Stimulated activated CD4-positive, alpha-beta T cell treated with anti-CD3 and anti-CD28 coated beads, Interleukin-1b, Interleukin-23, amount 100 ng/mL, for 1 hour (primary cell): ENCODE results near the gene GRM8.

ENCODE experiments used
- DNase-seq, 2 donors: peaks; one replicate each; pipeline ENCODE4 v3.0.0-alpha.2; 2020; ENCODE audit warnings: low read depth in 2 of 2

GRM8 gene

DNA sequence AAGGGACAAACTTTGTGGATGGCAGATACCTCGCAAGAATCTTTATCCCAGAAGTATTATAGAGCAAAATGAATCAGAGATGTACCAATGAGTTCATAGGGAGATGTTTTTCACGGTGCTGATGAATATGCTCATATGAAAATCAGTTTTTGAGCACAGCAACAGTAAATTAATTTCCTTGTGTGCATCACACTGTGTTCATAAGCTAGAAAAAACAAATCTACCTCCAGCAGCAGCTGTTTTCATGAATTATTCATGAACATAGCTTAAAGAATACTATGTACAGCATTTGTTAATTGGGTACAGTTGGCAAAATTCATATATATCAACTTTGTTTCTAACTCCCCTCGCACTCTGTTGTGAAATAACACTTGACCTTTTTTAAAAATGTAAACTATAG, 809.8 kb downstream of the GRM8 start:
- DNase-seq = no peak

DNA sequence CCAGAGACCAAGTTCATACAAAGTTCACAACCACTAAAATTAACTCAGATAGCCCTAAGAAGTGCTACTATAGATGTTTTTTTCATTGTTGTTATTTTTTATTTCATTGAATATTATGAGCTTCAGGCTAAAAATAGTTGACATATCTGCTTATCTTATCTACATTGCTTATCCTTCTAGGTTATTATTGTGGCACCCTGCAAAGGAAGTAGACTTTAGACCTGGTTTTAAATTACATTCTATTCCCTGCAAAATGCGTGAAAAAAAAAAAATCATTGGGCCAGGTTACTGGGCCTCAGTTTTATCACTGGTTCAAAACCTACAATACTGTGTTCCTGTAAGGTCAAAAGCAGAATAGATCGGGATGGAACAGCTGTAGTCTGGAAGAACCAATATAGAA, 811.0 kb downstream of the GRM8 start:
- no peak for DNase-seq

DNA sequence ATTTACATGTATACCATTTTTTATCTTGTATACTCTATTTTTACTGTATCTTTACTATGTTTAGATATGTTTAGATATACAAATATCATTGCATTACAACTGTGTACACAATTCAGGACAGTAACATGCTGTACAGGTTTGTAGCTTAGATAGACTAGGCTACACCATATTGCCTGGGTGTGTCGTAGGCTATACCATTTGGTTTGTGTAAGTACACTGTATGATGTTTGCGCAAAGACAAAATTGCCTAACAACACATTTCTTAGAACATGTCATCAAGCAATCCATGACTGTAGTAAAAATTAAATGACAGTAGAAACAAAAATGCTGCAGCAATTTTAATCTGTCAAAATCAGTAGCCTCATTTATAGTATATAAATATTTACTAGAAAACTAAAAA, 812.2 kb downstream of the GRM8 start:
- DNase-seq = no peak

DNA sequence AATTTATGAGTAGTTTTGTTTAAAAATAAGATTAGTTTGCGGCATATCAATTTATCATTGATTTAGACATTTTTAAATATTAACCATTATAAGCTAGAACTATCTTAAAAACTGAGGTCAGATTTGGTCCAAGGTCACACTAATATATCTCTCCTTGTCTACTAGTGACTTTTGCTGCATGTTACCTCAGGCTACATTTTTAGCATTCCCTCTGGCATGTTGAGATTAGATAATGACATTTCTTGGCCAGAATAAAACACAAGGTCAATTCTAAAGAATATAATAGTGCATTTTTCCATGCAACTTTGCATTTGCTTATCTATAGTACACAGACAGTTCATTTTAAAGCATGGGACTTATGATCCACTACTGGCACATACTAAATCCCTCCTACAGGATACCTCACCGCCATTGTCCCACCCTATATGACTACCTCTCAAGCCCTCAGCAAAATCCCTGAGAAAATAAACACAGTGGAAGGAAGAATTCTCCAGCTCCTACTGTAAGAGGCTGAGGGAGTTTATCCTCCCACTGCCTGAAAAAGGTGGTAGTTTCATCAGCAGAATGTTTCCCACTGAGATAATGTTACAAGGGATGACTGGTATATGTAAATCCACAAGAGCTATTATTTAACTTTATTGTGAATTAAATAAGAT, 816.4 kb downstream of the GRM8 start:
- no peak for DNase-seq

DNA sequence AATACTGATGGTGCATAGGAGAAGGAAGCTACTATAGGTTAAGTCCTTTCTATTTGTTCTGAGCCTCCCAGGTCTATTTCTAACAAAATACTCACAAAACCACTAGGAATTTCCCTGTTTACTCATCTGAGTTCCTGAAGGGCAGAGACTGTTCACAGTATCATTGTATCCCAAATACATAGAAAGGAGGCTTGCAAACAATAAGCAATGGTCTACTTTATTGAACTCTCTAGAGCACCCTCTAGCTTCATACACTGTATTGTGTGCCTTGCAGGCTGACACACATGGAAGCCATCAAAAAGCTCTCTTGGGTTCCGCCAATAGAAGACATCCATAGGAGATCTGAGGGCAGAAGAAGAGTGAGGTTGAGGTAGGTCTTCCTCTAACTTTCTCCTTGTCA, 826.1 kb downstream of the GRM8 start:
- no peak for DNase-seq

DNA sequence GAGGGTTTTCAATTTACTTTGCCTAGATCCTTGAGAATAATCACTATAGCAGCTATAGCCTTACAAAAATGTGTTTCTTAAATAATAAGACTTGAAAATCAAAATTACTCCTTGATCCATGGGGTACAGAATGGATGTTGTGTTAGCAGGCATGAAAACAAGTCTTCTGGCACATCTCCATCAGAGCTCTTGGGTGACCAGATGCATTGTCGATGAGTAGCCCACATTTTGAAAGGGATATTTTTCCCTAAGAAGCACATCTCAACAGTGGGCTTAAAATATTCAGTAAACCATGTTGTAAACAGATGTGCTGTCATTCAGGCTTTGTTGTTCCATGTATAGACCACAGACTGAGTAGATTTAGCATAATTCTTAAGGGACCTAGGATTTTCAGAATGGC, 827.8 kb downstream of the GRM8 start:
- no peak for DNase-seq

DNA sequence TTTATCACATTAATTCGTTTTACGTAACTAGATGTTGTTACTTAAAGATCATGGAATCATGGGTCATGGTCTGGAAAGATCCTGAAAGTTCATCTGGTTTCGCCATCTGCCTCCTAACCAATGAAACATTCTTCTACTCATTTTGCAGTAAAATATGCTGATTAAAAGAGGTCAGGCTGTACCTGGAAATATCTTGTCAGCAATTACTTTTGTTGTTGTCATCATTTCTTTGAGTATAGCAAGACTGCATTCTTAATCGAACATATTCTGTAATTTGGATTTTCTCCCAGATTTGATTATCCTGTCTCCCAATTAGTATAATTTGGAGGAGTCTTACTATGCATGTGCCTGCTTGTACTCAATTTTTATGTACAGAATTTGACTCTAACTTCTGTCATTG, 833.7 kb downstream of the GRM8 start:
- DNase-seq = no peak

DNA sequence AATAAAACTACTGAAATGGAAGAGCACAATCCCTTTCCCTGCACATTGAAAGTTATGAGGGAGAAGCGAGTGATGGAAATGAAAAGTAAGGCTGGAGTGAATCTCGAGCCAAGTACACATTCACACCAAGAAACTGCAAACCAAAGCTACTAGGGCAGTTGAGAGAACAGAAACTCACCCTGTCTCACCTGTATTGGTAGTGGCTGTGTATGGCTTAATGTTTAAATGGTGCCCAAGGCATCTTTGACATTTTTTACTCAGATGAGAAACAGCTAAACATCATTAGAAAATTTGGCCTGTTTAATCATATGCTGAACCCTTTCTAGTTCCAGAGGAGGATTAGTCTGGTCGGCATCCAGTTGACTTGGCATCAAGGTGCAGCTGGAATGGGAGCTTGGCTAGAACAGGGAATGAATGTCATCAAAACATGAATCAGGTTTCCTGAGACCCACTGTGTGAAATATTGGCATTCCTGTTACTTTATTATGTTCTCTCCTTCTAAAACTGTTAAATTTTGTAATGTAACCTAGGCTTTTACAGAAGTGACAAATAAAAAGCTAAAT, 840.8 kb downstream of the GRM8 start:
- DNase-seq = no peak

DNA sequence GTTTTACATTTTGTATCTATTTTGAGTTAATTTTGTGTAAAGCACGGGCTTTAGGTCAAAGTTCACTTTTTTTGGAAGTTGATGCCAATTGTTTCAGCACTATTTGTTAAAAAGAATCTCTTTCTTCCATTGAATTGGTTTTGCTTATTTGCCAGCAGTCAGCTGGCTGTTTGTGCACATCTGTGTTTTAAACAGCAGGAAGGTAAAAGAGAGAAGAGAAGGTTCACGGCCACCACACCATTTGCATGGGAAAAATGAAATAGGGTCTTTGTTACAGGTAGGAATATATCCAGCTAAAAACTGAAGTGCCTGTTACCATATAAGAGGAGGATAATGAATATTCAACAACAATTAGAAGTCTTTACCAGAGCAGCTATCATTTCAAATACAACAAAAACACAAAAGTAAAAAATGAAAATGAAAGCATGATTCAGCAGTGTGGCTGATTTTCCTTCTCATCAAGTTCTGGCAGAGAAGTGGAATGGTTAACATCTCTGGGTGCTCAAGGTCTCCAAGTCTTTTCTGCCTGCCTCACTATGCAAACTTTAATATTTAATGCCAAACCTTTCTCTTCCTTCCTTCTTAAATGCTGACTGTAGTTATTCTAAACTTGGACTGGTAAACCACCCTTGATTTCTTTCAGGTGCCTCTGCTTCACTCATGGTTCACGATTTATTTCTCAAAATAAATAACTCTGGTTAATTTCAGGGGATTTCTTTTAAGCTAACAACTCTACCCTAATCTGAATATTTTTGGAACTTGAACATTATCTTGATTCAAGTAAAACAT, 841.5 kb downstream of the GRM8 start:
- no peak for DNase-seq

DNA sequence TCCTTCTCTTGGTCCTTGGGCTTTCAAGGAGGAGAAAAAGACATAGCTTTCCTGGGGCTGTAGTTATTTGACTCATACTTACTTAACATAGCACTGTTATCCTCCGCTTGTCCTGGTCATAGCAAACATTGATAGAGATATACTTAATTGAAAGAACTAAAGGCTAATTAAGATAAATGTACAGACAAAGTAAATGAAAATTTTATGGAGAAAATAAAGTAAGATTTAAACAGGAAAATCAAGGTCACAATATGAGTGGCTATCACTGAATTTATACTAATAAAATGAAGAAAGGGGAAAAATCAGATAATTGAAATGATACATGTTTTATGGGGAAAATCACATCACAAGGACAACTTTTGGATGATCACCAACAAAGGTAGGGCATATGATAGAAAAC, 849.7 kb downstream of the GRM8 start:
- no peak for DNase-seq

DNA sequence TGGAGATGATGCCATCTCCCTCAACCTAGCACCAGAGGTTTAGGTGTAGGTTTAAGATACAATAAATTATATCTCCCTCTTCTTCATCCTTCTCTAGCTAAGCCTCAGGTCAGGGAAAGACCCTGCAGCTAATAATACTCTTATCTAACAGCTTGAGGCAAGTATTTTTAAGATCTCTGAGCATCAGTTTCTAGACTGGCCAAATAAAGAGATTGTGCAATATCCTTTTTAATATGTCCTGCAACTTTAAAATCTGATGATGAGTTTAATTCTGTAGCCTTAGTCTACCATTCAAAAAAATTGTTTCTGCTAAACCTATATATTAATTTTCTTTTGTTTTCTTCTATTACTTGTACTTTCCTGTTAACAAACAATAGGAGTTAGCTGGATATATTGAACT, 850.8 kb downstream of the GRM8 start:
- no peak for DNase-seq

DNA sequence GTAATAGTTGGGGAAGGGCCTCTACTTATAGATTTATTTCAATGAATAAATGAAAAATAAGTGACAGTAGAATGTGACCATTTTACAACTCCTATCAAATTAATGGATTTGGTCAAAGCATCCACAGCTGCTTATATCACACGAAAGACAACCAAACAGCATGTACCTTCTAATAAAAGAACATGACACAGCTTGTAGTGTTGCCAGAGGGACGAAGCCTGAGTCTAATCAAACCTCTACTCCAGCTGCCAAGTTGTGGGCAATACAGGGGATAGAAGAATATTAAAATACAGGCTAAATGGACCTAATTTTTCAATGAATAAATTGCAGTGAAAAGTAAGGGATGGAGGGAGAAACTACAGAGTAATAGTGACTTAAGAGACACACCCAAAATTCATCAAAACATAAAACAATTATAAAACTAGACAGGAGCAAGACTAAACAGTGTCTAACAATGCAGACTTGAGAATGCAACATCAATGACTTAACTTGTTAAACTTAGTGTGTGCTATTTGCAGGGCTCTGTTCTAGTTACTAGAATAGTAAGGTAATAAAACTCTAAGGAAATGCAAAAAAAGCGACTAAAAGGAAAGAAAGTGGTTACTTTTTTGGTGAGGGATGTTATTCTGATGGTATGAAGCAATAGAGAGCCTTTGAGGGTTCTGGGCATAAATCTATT, 853.8 kb downstream of the GRM8 start:
- no peak for DNase-seq

DNA sequence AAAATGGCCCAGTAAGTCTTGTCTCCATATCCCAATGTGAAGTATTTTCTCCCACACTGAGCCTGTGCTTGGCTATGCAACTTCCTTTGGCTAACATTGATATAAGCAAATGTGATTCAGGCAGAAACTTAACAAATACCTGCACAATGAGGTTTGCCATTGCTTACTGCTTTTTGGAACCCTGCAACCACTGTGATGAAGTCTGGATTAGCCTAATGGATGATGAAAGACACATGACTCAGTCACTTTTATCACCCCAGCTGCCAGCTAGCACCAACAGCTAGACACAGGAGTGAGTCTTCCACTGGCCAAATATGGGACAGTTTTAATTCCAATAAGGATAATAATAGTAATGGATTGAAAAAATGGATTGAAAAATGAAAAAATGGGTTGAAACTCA, 854.5 kb downstream of the GRM8 start:
- DNase-seq = no peak

DNA sequence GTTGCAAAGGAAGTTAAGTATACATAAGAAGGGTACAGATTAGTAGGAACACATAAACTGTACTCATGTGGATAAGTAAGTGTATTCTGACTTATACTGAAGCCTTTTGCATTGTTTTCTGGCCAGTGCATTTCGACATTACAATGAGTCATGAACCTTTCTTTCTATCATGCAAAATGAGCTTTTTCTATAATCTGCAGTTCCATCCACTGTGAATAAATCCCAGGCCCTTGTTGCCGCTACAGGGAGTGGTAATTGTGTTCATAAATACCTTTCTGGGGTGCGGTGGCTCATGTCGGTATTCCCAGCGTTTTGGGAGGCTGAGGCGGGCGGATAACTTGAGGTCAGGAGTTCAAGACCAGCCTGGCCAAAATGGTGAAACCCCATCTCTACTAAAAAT, 858.3 kb downstream of the GRM8 start:
- DNase-seq = no peak
